HG03460 (cell line): ENCODE measurements around the gene RAB40B.
"Not testable (repeated sequence)": the region's sequence is repeated elsewhere in the genome, so short reads cannot be mapped to it uniquely, and the experiment has no call there.

ENCODE experiments used
- ATAC-seq: cut with Tn5 transposase; IDR thresholded peaks from one replicate; pipeline ENCODE4 v1.9.1; 2021; ENCODE audit not compliant: unreplicated experiment

RAB40B gene

DNA sequence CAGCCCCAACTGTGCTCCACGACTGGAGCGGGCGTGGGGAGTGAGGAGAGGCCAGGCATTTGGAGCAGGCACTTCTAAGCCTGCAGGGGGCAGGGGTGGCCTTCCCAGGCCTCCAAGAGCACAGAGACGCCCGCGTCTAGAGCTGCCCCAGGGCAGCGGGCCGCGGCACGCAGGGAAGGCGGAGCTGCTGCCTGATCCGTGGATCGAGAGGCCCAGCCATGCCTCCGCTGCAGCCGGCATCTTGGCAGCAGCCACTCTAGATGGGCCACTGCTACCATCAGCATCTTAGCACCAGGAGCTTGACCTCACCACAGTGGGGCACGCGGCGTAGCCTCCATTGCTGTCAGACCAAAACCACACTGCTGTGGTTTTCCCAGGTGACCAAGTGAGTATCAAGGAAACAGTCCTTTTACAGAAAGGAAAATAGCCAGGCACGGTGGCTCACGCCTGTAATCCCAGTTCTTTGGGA, 29.8 kb downstream of the RAB40B start:
- ATAC-seq = no peak

DNA sequence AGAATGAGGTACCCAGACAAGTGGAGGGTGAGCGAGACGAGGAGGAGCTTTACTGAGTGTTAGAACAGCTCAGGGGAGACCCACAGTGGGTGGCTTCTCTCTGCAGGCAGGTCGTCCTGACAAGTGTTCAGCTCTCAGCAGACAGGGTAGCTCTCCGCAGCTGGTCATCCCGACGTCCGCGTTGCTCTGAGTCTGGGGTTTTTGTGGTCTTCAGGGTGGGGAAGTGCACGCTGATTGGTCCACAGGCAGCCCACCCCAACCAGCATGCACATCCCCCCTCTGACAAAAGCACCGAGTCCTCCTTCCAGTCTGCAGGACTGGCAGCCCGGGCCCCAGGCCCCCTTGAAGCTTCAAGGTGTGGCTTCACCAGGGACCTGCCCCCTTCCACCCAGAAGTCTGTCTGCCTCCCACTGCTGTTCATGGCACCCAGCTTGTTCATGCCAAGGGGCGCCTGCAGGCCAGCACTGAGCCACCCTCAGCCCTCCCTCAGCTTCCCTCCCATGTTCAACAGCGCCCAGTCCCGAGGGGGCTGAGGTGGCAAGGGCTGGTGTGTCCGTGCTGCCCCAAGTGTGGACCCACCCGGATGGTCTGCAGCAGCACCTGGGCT, 30.4 kb downstream of the RAB40B start:
- ATAC-seq = no peak

DNA sequence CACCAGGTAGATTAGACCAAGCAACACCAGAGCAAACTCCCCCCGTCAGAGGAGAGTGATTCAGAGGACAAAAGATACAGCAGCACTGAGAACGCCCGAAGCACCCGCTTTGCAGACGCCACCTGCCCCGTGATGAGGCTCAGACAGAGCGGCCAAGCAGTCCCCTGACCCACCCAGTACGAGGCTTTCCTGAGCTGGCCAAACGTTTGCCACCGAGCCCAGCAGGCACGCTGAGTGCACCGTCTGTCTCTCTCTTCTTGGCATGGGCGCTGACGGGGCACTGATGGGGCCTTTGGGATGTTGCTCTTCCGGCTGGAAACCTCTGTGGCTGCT, 30.9 kb downstream of the RAB40B start:
- ATAC-seq = no peak

DNA sequence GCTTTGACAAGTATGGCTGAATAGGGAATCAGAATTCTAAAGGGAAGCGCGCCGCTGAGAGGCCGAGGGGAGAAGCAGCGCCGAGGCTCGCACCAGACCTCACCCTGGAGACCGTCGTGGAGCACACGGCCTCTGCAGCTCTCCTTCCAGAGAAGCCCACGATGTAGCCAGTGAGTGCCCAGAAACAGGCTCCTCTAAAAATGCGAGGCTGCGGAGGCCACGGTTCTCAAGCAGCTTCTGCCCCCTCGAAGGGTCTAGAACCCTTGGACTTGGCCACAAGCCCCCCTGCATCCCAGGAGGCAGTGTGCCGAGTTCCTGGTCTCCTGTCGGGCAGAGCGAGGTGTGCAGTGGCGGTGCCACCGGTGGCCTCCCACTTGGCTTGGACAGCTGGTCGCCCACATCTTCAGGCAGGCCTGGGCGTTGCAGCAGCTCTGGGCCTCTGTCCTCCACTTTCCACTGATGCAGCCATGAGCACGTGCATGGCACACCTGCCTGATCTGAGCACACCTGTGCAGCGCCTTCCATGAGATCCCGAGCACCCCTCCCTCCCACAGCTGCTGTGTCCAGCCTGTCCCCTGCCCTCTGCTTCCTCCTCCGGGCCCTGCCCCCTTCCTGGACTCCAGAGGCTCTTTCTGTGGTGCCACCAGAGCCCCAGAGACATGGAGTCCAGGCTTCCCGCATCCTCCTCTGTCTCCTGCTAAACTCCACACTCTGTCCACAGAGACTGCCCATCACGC, 31.4 kb downstream of the RAB40B start:
- ATAC-seq = no peak

DNA sequence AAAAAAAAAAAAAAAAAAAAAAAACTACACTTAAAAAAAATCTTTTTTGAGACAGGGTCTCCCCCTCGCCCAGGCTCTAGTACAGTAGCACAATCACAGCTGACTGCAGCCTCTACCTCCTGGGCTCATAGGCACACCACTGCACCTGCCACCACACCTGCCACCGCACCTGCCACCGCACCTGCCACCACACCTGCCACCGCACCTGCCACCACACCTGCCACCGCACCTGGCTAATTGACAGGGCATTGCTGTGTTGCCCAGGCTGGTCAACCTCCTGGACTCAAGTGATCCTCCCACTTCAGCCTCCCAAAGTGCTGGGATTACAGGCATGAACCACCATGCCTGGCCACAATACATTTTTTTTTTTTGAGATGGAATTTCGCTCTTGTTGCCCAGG, 32.6 kb downstream of the RAB40B start:
- no peak for ATAC-seq

DNA sequence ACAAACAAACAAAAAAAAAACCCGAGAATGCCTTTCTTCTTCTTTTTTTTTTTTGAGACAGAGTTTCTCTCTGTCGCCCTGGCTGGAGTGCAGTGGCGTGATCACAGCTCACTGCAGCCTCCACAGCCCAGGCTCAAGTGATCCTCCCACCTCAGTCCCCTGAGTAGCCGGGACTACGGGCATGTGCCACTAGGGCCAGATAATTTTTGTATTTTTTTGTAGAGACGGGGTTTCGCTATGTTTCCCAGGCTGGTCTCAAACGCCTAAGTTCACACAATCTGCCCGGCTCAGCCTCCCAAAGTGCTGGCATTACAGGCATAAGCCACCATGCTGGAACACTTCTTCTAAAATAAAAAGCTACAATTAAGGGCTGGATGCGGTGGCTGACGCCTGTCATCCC, 33.3 kb downstream of the RAB40B start:
- no peak for ATAC-seq

DNA sequence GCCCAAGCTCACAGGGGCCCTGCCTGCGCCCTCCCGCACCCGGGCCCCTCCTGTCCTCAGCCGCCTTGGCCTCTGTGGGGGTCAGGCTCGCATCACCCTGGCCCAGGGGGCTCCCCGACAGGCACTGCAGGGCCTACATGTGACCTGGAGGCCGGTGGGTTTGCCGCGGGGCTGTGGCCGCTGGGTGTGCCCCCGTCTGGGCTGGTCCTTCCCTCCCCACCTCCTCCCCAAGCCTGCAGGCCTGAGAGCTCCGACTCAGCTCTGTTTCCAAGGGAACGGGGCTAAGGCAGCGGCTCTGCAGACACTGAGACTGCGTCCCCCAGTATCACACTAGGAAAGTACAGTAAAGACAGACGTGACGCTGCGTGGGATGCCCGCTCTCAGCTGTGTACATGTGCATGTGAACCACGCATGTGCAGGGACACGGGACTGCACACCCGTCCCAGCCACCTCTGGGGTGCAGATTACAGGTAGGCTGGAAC, 33.8 kb downstream of the RAB40B start:
- ATAC-seq = no peak

DNA sequence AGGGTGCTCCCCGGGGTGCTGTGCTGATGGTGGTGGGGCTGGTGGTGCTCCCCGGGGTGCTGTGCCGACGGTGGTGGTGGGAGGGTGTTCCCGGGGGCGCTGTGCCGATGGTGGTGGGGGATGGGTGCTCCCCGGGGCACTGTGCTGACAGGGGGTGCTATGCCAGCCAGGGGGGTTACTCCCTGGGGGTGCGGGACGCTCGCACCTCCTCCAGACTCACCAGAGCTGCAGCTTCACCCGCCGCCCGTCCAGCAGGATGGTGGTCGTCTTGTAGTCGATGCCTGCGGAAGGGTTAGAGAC, 34.3 kb downstream of the RAB40B start:
- ATAC-seq = no peak

DNA sequence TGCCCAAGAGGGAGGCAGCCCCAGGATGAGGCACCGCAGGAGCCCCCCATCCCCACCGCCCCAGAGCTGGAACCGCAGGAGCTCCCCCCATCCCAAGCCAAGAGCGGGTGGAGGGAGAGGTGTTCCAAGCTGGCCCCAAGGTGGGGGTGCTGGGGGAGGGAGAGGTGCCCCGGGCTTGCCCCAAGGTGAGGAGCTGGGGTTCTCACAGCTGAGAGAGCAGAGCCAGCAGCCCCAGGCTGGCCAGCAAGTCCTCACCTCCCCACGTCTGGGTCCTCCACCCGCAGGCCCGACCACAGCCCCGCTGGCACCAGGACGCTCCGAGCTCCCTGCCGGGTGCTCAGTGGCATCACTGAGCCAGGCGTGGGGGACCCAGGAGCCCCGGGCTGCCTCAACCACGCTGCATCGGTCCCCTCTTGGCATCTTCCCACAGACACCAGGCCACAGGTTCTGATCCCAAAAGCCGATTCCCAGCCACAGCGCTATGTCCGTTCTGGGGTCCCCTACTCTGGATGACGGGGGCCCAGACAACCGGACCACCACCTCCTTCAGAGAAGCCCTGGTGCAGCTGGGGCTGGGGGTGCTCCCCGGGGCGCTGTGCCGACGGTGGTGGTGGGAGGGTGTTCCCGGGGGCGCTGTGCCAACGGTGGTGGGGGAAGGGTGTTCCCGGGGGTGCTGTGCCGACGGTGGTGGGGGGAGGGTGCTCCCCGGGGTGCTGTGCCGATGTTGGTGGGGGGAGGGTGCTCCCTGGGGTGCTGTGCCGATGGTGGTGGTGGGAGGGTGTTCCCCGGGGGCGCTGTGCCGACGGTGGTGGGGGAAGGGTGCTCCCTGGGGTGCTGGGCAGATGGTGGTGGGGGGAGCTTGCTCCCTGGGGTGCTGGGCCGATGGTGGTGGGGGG, 34.9 kb downstream of the RAB40B start:
- ATAC-seq = no peak

DNA sequence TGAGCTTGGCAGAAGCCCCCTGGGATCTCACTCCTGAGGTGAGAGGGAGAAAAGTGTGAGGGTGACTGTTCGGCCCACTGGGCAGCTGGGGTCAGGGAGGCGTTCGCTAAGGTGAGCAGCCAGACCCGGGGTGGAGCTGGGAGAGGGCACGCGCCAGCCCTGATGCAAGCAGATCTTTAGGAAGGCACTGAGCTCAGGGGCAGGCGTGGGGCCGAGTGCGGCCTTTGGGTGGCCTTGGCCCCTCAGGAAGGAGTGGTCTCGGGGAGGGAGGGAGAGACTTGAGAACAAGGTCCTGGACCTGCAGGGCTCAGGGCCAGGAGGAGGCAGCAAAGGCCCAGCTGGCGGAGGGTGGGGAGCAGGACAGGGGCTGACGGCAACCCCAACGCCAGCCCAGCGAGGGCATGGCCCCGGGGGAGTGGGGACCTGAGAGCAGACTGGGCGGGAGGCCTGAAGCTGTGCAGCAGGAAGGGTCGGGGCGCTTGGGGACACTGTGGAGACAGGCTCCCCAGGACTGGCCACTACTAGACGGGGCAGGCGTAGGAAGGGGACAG, 35.7 kb downstream of the RAB40B start:
- no peak for ATAC-seq

DNA sequence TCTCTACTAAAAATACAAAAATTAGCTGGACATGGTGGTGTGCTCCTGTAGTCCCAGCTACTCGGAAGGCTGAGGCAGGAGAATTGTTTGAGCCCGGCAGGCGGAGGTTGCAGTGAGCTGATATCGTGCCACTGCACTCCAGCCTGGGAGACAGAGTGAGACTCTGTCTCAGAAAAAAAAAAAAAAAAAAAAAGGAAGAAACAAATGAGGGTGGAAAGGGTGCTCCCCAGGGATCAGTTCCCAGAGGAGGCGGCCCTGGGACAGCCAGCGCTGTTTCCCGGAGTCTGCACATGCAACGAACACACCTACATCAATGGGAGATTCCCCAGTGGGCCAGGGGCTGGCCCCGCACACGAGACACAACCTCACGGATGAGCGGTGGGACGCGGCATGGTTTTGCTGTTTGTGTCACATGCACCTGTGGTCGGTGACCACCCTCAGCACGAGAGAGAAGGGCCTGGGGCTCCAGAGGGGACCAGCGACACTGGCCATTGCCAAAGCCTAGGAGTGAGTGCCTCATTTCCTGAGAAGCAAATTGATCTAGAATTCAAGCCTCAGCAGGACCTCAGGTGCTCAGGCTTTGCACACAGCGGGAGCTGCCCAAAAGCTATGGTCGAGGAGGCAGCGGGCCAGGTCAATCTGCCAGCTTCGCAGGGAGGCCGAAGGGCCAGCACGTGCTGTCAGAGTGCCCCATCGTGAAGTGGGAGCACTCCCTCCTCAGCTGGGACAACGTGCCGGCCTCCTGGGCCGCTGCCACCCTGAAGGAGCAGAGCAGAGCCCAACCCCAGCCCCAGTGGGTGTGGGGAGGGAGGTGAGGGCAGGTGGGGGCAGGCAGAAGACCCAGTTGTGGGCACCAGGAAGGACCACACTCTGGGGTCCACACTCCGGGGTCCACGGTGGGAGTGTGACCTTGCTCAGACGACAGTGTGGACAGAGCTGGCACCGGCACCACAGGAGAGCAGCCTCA, 36.5 kb downstream of the RAB40B start:
- ATAC-seq = no peak

DNA sequence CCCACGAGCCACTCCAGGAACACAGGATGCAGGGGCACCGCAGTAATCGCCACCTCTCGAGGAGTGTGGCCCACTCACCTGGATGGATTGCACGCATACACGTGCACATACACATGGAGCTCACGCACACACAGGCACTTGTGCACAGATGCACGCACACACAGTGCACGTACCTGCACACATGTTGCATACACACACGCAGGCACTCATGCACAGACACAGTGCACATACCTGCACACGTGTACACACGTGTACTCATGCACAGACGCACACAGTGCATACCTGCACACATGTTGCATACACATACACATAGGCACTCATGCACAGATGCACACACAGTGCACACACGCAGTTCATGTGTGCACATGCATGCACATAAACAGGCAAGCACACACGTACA, 38.6 kb downstream of the RAB40B start:
- ATAC-seq = no peak

DNA sequence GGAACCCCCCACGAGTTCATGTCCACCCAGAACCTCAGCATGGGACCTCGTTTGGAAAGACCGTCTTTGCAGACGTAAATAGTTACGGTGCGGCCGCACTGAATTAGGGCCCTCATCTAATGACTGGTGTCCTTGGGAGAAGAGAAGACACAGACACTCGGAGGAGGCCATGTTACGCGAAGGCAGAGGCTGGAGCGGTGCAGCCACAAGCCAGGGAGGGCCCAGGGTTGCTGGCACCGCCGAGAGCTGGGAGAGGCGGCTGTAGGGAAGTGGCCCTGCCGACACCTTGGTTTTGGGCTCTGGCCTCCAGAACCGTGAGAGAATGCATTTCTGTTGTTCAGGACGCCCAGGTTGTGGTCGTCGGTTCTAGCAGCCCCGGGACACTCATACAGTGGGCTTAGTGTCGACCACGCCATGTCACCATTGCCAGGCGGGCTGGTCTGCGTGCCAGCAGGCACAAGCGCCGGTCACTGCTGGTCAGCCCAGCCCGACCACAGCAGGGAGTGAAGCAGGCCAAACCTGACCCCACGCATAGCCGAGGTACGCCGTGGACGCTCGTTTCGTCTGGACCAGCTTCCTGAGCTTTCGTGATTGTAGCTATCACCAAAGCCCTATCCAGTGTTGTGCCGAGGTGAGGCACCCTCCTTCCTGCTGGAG, 39.6 kb downstream of the RAB40B start:
- no peak for ATAC-seq

DNA sequence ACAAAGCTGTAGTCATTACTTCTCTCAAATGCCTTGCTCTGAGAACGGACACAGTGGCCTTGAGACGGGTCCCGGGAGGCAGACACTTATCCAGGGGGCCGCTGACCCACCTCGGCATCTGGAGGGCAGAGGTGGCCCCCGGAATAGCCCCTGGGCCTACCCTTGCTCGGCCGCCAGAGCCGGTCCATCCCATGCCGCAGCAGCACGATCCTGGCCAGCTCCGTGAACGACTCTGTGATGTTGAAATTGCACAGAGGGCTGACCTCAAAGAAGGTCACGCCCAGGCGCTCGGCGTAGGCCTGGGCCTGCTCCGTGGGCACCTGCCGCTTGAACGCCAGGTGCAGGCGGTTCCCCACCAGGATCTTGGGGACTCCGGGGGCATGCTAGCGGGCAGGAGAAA, 40.2 kb downstream of the RAB40B start:
- no peak for ATAC-seq

DNA sequence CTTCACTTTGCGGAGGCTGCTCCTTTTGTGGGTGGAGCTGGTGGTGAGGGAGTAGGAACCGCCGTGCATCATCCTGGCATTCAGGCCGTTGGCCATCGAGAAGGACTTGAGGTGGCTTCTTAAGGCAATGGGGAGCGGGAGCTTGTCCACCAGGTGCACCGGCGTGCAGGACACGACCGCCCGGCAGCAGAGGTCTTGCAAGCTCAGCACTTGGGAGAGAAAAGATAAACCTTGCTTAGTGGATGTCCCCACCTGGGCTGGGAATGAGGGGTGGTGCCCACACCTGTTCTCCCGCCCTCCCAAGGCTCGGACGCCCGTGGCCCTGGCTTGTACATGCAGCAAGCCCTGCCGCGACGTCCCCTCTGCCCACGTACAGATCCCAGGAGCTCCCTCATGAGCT, 40.6 kb downstream of the RAB40B start:
- no peak for ATAC-seq

DNA sequence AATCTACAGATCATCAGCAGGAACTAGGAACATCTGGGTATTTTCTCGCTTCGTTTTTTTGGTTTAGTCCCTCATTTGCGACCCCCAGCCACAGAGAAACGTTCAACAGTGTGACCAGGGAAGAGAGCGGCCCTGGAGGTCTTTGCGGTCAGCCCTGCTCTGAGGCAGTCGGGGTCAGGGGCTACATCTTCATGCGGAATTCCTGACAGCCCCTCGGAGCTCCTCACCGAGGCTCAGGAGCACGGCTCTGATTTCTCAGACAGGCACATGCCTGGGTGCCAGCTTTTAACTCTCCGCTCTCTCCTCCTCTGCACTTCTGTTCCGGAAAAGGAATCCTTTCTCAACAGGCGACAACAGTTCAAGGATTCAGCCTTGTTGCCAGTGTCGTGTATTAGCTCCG, 42.2 kb downstream of the RAB40B start:
- no peak for ATAC-seq

DNA sequence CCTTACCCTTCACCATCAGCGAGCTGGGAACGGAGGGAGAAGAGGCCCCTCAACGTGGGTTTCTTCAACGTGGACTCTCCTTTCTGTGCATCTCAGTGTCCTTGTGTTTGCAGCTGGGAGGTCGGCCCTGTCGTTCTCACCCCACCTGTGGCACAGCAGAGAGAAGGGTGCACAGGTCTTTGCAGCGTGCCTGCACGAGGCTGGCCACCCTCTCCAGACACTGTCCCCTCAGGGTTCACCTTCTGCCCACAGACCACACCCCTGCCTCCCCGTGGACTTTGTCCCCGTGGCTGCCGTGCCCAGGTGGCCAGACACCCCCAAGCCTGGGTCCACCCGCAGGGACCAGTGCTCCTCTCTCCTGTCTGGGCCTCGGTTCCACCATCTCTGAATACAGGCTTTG, 43.0 kb downstream of the RAB40B start:
- no peak for ATAC-seq

DNA sequence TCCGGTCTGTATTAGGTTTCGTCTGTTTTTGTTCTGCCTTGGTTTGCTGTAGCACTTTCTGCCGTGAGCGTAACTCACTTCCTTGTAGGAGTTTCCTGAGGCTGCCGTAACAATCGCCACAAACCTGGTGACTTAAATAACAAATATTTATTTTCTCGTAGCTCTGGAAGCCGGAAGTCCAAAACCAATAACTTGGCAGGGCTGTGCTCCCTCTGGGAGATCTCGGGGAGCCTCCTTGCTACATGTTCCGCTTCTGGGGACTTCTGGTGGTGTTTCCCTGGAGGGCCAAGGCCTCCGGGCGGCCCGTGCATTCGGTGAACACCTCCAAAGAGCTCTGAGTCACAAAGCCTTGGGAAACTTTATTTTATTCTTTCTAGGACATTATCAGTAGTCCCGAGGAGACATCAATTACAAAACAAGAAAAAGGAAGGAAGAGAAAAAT, 43.4 kb downstream of the RAB40B start:
- ATAC-seq = no peak

DNA sequence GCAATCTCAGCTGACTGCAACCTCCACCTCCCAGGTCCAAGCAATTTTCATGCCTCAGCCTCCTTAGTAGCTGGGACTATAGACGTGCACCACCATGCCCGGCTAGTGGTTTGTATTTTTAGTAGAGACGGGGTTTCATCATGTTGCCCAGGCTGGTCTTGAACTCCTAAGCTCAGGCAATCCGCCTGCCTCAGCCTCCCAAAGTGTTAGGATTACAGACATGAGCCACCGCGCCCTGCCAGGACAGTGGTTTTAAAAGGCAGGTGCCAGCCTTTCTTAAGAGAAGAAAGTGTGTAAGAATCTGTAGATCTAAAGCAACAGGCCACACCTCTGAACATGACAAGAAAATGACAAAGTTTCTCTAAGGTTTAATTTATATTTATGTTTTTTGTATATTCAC, 43.9 kb downstream of the RAB40B start:
- not testable (repeated sequence) for ATAC-seq
